Astrocyte (in vitro differentiated cells and primary cell): ENCODE results near the gene COLGALT1. TPM values are rescaled to one million over a fixed set of nuclear protein-coding genes. Genes with fewer than 3 reads are reported as not detected.

Experiments
- DNase-seq: peaks from one replicate; pipeline ENCODE4 v3.0.0-alpha.2; 2010; ENCODE audit warnings: low read depth
- FAIRE-seq: peaks from 2 replicates; lab custom pipeline; 2011; peaks lifted over from hg19 to GRCh38; lab: Jason Lieb, UNC
- H2AFZ ChIP-seq: 2 replicates; pipeline ENCODE4 v1.6.0; 2012; ENCODE audit warnings: low read depth, low read length, inconsistent platforms
- H3K27ac ChIP-seq: 2 replicates; pipeline ENCODE4 v1.5.1; 2011; ENCODE audit warnings: low read depth, low read length, inconsistent platforms
- H3K27me3 ChIP-seq: 2 replicates; pipeline ENCODE4 v1.6.0; 2011; ENCODE audit warnings: low read length, inconsistent platforms; ENCODE audit not compliant: insufficient read depth
- H3K36me3 ChIP-seq: 2 replicates; pipeline ENCODE4 v1.5.1; 2011; ENCODE audit warnings: low read length, inconsistent platforms; ENCODE audit not compliant: insufficient read depth
- H3K4me1 ChIP-seq: 2 replicates; pipeline ENCODE4 v1.5.1; 2011; ENCODE audit warnings: low read length, inconsistent platforms; ENCODE audit not compliant: insufficient read depth
- H3K4me2 ChIP-seq: 2 replicates; pipeline ENCODE4 v1.6.0; 2012; ENCODE audit warnings: low read length, inconsistent platforms
- H3K4me3 ChIP-seq: 2 replicates; pipeline ENCODE4 v1.5.1; 2011; ENCODE audit warnings: low read depth, mild to moderate bottlenecking, low read length, inconsistent platforms; ENCODE audit not compliant: insufficient read depth
- H3K79me2 ChIP-seq: 2 replicates; pipeline ENCODE4 v1.6.0; 2012; ENCODE audit warnings: mild to moderate bottlenecking, low read length, inconsistent platforms; ENCODE audit not compliant: insufficient read depth
- H3K9ac ChIP-seq: 2 replicates; pipeline ENCODE4 v1.6.0; 2012; ENCODE audit warnings: mild to moderate bottlenecking, low read length, inconsistent platforms
- H3K9me3 ChIP-seq: 2 replicates; pipeline ENCODE4 v1.5.1; 2012; ENCODE audit warnings: low read depth, mild to moderate bottlenecking, low read length, inconsistent platforms; ENCODE audit not compliant: insufficient read depth
- H4K20me1 ChIP-seq: 2 replicates; pipeline ENCODE4 v1.6.0; 2012; ENCODE audit warnings: low read length, inconsistent platforms; ENCODE audit not compliant: insufficient read depth
- H3K27ac Mint-ChIP-seq: one replicate; pipeline ENCODE4 v1.8.0; 2021; ENCODE audit warnings: mild to moderate bottlenecking, mixed read lengths; ENCODE audit not compliant: unreplicated experiment
- H3K27me3 Mint-ChIP-seq: one replicate; pipeline ENCODE4 v1.8.0; 2021; ENCODE audit warnings: low read depth, mixed read lengths; ENCODE audit not compliant: unreplicated experiment
- H3K36me3 Mint-ChIP-seq: one replicate; pipeline ENCODE4 v1.8.0; 2021; ENCODE audit warnings: low read depth, mixed read lengths; ENCODE audit not compliant: unreplicated experiment
- H3K4me1 Mint-ChIP-seq: one replicate; pipeline ENCODE4 v1.8.0; 2021; ENCODE audit warnings: low read depth, mixed read lengths; ENCODE audit not compliant: unreplicated experiment
- H3K4me3 Mint-ChIP-seq: one replicate; pipeline ENCODE4 v1.8.0; 2021; ENCODE audit warnings: mild to moderate bottlenecking, moderate library complexity, mixed read lengths; ENCODE audit not compliant: unreplicated experiment
- H3K9me3 Mint-ChIP-seq: one replicate; pipeline ENCODE4 v1.8.0; 2021; ENCODE audit warnings: mild to moderate bottlenecking, mixed read lengths; ENCODE audit not compliant: unreplicated experiment
- EZH2 ChIP-seq: IDR thresholded peaks from 2 replicates; pipeline ENCODE4 v1.6.1; 2012; ENCODE audit warnings: mild to moderate bottlenecking, low read length, inconsistent platforms; ENCODE audit not compliant: insufficient read depth
- total RNA-seq: library from RNA; stranded (reverse); gene quantifications from 2 replicates; pipeline ENCODE4 v1.2.1, GENCODE V29; 2021
- TF ChIP-seq, protein P1 (sequence below): IDR thresholded peaks from 2 replicates; pipeline ENCODE4 v1.5.1; 2011; ENCODE audit warnings: low read depth, mild to moderate bottlenecking, inconsistent platforms, low read length, moderate library complexity; ENCODE audit not compliant: insufficient read depth

The COLGALT1 gene
- total RNA-seq, 1 donor from 2014 or later, result 137 TPM

DNA sequence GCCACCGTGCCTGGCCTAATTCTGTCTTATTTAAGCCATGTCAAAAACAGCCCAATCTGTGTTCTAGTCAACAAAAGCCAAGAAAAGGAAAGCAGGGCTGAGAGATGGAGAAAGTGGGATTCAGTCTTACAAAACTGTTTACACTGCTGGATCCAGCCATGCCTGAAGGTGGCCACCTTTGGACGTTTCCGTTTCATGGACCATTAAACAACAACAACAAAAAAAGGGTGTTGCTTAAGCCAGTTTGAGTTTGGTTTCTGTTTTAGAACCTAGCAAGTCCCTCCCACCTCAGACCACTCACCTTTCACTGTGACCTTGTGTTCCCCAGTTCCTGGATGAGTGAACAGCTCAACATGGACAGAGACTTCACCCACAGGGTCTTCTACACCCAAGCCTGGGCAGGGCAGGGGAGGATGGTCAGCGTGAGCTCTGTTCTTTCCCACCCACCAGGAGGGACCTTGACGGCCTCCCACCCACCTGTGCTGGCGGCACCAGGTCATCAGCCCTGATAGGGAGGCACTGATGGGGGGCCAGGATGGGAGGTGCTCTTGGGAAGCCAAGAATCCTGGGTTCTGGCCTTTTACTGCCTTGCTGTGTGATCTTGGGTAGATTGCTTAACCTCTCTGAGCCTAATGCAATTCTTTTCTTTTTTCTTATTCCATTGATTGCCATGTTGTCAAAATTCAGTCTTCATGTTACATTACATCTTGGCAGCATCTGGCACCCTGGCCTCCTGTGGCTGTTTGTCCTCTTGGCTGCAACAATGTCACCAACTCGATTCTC, 56.2 kb downstream of the COLGALT1 start:
- H3K4me3 ChIP-seq, result no peak overlapping the region

DNA sequence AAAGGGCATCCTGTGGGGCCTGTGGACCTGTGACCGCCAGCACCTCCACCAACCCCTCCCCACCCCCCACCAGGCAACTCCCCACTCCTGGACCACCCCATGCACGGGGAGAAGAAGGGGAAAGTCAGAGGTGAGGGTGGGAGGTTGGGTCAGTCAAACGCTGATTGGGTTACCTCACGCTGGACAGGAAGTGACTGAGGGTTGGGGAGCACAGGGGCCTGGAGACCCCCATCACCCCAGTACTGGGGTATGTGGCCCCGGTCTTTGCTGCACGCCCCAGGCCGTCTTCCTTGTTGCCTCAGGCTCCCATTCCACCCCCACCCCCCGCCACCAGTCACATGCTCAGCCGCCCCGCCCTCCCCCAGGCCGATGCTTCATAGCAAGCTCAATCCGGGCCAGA, 59.0 kb downstream of the COLGALT1 start:
- H2AFZ ChIP-seq, result no peak overlapping the region
- no peak overlapping the region for H3K27ac Mint-ChIP-seq
- no peaks in the 10 kb centered on the region for H3K36me3 Mint-ChIP-seq
- no peaks in the 10 kb centered on the region for H3K9me3 ChIP-seq
- H3K36me3 ChIP-seq, result no peaks in the 10 kb centered on the region
- H3K27me3 ChIP-seq, result no peaks in the 10 kb centered on the region
- H3K4me1 ChIP-seq, result no peaks in the 10 kb centered on the region
- no peak overlapping the region for H3K4me3 ChIP-seq
- H3K9ac ChIP-seq, result no peak overlapping the region
- no peaks in the 10 kb centered on the region for H4K20me1 ChIP-seq
- no peak for TF ChIP-seq EZH2
- TF ChIP-seq, protein P1, sequence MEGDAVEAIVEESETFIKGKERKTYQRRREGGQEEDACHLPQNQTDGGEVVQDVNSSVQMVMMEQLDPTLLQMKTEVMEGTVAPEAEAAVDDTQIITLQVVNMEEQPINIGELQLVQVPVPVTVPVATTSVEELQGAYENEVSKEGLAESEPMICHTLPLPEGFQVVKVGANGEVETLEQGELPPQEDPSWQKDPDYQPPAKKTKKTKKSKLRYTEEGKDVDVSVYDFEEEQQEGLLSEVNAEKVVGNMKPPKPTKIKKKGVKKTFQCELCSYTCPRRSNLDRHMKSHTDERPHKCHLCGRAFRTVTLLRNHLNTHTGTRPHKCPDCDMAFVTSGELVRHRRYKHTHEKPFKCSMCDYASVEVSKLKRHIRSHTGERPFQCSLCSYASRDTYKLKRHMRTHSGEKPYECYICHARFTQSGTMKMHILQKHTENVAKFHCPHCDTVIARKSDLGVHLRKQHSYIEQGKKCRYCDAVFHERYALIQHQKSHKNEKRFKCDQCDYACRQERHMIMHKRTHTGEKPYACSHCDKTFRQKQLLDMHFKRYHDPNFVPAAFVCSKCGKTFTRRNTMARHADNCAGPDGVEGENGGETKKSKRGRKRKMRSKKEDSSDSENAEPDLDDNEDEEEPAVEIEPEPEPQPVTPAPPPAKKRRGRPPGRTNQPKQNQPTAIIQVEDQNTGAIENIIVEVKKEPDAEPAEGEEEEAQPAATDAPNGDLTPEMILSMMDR, result no peak
- peaks cover 12% of the 10 kb centered on the region for H3K27me3 Mint-ChIP-seq
- H3K9me3 Mint-ChIP-seq, result peaks cover 6% of the 10 kb centered on the region
- FAIRE-seq (no peak), DNase-seq (no peak)
- no peak overlapping the region for H3K4me2 ChIP-seq
- no peak overlapping the region for H3K27ac ChIP-seq
- no peaks in the 10 kb centered on the region for H3K79me2 ChIP-seq
- H3K4me1 Mint-ChIP-seq, result no peaks in the 10 kb centered on the region
- H3K4me3 Mint-ChIP-seq, result no peak overlapping the region

More for the DNA sequence above, 56.2 kb downstream of the COLGALT1 start:
- Histone ChIP-seq H2AFZ (no peak overlapping the region), H3K9me3 (no peaks in the 10 kb centered on the region), H3K4me1 (no peaks in the 10 kb centered on the region), H3K27ac (no peak overlapping the region), H3K4me2 (no peak overlapping the region), H3K27me3 (no peaks in the 10 kb centered on the region), H3K36me3 (no peaks in the 10 kb centered on the region), H3K9ac (no peak overlapping the region), H4K20me1 (no peaks in the 10 kb centered on the region), H3K79me2 (no peaks in the 10 kb centered on the region)
- Mint-ChIP-seq H3K4me1 (no peaks in the 10 kb centered on the region), H3K36me3 (no peaks in the 10 kb centered on the region), H3K4me3 (no peak overlapping the region), H3K9me3 (peaks cover 4% of the 10 kb centered on the region), H3K27me3 (peaks cover 9% of the 10 kb centered on the region), H3K27ac (no peak overlapping the region)
- TF ChIP-seq, protein P1, result no peak
- TF ChIP-seq EZH2, result no peak
- no peak for FAIRE-seq
- DNase-seq, result no peak
